Activated naive CD8-positive, alpha-beta T cell treated with anti-CD3 and anti-CD28 coated beads for 36 hours (primary cell): ENCODE data around the gene ANKRD6. TPM values are rescaled to one million over a fixed set of nuclear protein-coding genes. Genes with fewer than 3 reads are reported as not detected.

ENCODE experiments used
- DNase-seq: peaks from one replicate; pipeline ENCODE4 v3.0.0; 2021
- H3K27ac Mint-ChIP-seq: one replicate; pipeline ENCODE4 v1.8.0; 2022; ENCODE audit warnings: mild to moderate bottlenecking, moderate library complexity, mixed read lengths
- H3K27me3 Mint-ChIP-seq: one replicate; pipeline ENCODE4 v1.8.0; 2022; ENCODE audit warnings: mild to moderate bottlenecking, mixed read lengths
- H3K36me3 Mint-ChIP-seq: one replicate; pipeline ENCODE4 v1.8.0; 2021; ENCODE audit warnings: mild to moderate bottlenecking, mixed read lengths
- H3K4me1 Mint-ChIP-seq: one replicate; pipeline ENCODE4 v1.8.0; 2021; ENCODE audit warnings: mixed read lengths
- H3K4me3 Mint-ChIP-seq: one replicate; pipeline ENCODE4 v1.8.0; 2022; ENCODE audit warnings: mild to moderate bottlenecking, moderate library complexity, mixed read lengths
- H3K9me3 Mint-ChIP-seq: one replicate; pipeline ENCODE4 v1.8.0; 2022; ENCODE audit warnings: mixed read lengths
- total RNA-seq, 2 experiments: library from RNA; stranded (reverse); gene quantifications; one replicate each; pipeline ENCODE4 v1.2.3, GENCODE V29; 2021

Gene ANKRD6
- total RNA-seq, 2 experiments from 2014 or later, result 2.0 to 2.2 TPM

GRCh38 chr6:89530982-89531381, 98.0 kb downstream of the ANKRD6 start:
- DNase-seq, result no peak
- Mint-ChIP-seq H3K9me3 (no peaks in the 10 kb centered on the region), H3K27ac (no peak overlapping the region), H3K4me1 (no peaks in the 10 kb centered on the region), H3K4me3 (no peak overlapping the region), H3K27me3 (no peaks in the 10 kb centered on the region), H3K36me3 (no peaks in the 10 kb centered on the region)

DNA sequence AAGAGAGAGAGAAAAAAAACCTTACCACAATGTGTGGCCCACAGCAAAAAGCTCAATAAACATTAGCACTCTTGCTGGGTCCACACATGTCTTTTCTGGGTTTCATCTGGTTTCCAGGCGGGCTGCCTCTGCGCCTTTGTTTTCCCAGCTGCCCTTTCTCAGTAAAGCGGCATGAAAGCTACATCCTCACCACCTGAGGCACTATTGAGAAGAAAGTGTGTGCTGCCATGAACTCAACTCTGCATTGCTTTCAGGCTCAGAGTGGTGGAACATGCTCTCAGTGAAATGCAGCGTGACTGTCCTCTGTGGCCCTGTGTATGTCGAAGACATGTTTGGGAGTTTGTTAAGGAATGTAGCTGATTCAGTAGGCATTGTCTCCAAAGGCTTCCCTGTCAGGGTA, 103.3 kb downstream of the ANKRD6 start:
- no peaks in the 10 kb centered on the region for H3K36me3 Mint-ChIP-seq
- no peaks in the 10 kb centered on the region for H3K27me3 Mint-ChIP-seq
- no peaks in the 10 kb centered on the region for H3K4me1 Mint-ChIP-seq
- H3K9me3 Mint-ChIP-seq, result no peaks in the 10 kb centered on the region
- no peak overlapping the region for H3K4me3 Mint-ChIP-seq
- no peak overlapping the region for H3K27ac Mint-ChIP-seq
- no peak for DNase-seq

- Mint-ChIP-seq H3K9me3 (no peaks in the 10 kb centered on the region), H3K4me1 (no peaks in the 10 kb centered on the region), H3K4me3 (no peak overlapping the region), H3K27me3 (no peaks in the 10 kb centered on the region), H3K27ac (no peak overlapping the region), H3K36me3 (no peaks in the 10 kb centered on the region)
- DNase-seq, result no peak
Observed at GRCh38 chr6:89539779-89540178, 106.8 kb downstream of the ANKRD6 start.

DNA sequence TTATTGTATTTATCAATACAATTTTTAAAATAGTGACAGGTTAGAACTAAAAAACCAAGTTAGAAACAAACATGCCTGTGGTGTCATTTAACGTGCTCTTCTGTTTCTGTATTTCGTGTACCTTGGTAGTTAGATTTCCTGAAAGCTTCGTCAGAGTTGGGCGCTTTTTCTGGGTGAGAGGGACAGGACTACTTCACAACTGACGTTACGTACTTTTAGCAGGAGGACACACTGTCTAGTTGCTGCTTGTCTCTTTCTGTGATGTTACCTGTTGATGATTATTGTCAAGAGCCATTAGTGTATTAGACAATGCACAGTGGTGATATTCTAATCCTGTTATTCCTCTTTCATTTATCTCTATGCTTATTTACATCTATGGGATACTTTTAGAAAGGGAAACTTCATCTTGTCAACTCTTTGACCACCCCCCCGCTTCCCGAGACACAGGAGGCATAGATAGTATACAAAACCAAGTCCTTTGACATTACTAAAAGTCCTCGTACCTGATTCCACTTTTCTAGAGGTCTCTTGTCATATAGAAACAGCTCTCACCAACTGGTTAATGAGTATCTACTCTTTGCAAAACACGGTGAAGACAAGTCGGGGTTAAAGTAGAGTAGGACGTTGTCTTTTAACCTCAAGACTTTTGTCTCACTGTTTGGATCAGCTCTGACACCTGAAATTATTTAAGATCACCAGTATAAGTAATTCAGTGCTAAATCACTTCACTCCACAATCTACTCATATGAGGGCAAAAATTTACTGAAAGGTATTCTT, 109.3 kb downstream of the ANKRD6 start:
- Mint-ChIP-seq H3K27me3 (no peaks in the 10 kb centered on the region), H3K27ac (no peak overlapping the region), H3K9me3 (no peaks in the 10 kb centered on the region), H3K4me3 (no peak overlapping the region), H3K4me1 (no peaks in the 10 kb centered on the region), H3K36me3 (no peaks in the 10 kb centered on the region)
- no peak for DNase-seq

DNA sequence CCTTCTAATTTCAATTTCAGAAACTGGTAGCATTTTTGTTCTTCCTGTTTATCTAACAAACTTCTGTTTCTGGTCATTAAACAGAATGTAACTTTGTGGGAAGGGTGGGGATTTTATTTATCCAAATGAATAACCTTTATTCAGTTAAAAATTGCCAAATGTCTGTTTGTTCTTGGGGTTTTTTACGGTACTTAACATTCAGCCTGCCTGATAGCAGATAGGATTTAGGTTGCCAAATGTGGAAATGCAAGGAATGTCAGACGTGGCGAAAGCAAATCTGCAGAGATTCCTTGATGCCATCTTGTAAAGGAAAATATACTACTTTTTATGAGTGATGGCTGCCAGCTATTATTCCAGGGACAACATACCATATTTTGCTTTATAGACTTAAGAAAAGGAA, 109.9 kb downstream of the ANKRD6 start:
- no peaks in the 10 kb centered on the region for H3K4me1 Mint-ChIP-seq
- H3K36me3 Mint-ChIP-seq, result no peaks in the 10 kb centered on the region
- no peak for DNase-seq
- no peaks in the 10 kb centered on the region for H3K27me3 Mint-ChIP-seq
- H3K9me3 Mint-ChIP-seq, result no peaks in the 10 kb centered on the region
- no peak overlapping the region for H3K27ac Mint-ChIP-seq
- no peak overlapping the region for H3K4me3 Mint-ChIP-seq

- no peak for DNase-seq
- peaks cover 6% of the 10 kb centered on the region for H3K27me3 Mint-ChIP-seq
- no peaks in the 10 kb centered on the region for H3K9me3 Mint-ChIP-seq
- H3K27ac Mint-ChIP-seq, result no peak overlapping the region
- H3K4me3 Mint-ChIP-seq, result no peak overlapping the region
- H3K36me3 Mint-ChIP-seq, result no peaks in the 10 kb centered on the region
- H3K4me1 Mint-ChIP-seq, result no peaks in the 10 kb centered on the region
Observed at GRCh38 chr6:89547281-89547680, 114.3 kb downstream of the ANKRD6 start.

GRCh38 chr6:89553431-89553830, 120.5 kb downstream of the ANKRD6 start:
- no peak overlapping the region for H3K27ac Mint-ChIP-seq

GRCh38 chr6:89554106-89554505, 121.2 kb downstream of the ANKRD6 start:
- Mint-ChIP-seq H3K27me3 (no peaks in the 10 kb centered on the region), H3K4me1 (no peaks in the 10 kb centered on the region), H3K36me3 (peaks cover 3% of the 10 kb centered on the region), H3K27ac (no peak overlapping the region), H3K9me3 (peaks cover 6% of the 10 kb centered on the region), H3K4me3 (no peak overlapping the region)
- DNase-seq, result no peak

More at GRCh38 chr6:89553431-89553830, 120.5 kb downstream of the ANKRD6 start:
- H3K9me3 Mint-ChIP-seq, result peaks cover 6% of the 10 kb centered on the region
- H3K36me3 Mint-ChIP-seq, result peaks cover 3% of the 10 kb centered on the region
- no peak for DNase-seq
- no peak overlapping the region for H3K4me3 Mint-ChIP-seq
- H3K4me1 Mint-ChIP-seq, result no peaks in the 10 kb centered on the region
- peaks cover 1% of the 10 kb centered on the region for H3K27me3 Mint-ChIP-seq

- no peak for DNase-seq
- H3K4me3 Mint-ChIP-seq, result no peak overlapping the region
- peaks cover 6% of the 10 kb centered on the region for H3K9me3 Mint-ChIP-seq
- H3K36me3 Mint-ChIP-seq, result peaks cover 3% of the 10 kb centered on the region
- H3K4me1 Mint-ChIP-seq, result no peaks in the 10 kb centered on the region
- no peak overlapping the region for H3K27ac Mint-ChIP-seq
- no peaks in the 10 kb centered on the region for H3K27me3 Mint-ChIP-seq
Observed at GRCh38 chr6:89555031-89555430, 122.1 kb downstream of the ANKRD6 start.

GRCh38 chr6:89555806-89556205, 122.9 kb downstream of the ANKRD6 start:
- H3K27ac Mint-ChIP-seq, result no peak overlapping the region
- peaks cover 6% of the 10 kb centered on the region for H3K9me3 Mint-ChIP-seq
- H3K27me3 Mint-ChIP-seq, result no peaks in the 10 kb centered on the region
- H3K4me3 Mint-ChIP-seq, result no peak overlapping the region
- peaks cover 3% of the 10 kb centered on the region for H3K36me3 Mint-ChIP-seq
- H3K4me1 Mint-ChIP-seq, result no peaks in the 10 kb centered on the region
- DNase-seq, result no peak

- Mint-ChIP-seq H3K27me3 (no peaks in the 10 kb centered on the region), H3K36me3 (peaks cover 3% of the 10 kb centered on the region)
- no peak for DNase-seq
Observed at GRCh38 chr6:89559487-89559886, 126.5 kb downstream of the ANKRD6 start.

DNA sequence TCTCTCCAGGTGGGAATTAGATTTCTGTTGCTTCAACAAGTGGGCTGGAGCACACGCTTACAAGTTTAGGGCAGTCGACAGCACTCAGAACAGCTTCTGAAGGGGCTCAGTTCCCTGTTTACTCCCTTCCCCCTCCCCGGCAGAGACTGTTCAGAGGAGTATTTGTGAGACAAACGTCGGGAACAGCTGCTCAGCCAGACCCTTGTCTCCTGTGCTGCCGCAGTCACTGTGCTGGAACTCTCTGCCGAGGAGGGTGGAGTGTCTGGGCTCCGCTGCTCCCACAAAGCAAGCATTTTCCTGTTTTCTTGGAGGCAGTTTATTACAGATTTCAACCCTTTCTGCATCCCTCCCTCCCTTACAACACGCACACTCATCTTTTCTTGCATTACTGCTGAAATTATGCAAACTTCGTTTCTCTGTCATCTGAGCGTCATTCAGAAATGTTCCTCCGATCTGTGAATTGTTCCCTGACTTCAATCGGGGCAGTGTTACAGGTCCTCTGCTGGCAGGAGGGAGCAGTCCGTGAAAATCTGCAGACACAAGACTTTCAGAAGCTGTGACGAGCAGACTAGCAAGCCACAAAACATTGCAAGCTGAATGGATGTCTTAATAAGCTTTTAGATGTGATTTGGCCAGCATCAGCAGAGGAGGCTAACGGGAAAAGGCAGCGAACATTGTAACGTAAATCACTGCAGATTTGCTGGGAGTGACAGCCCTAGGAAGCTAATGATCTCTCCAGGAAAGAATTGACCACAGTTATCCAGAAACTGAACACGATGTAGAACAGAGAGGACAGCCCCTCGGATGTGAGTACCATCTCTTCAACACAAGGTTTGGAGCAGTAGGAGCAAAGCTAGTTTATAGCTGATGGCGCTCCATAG, 129.4 kb downstream of the ANKRD6 start:
- peaks cover under 1% of the 10 kb centered on the region for H3K9me3 Mint-ChIP-seq
- no peak overlapping the region for H3K4me3 Mint-ChIP-seq
- H3K36me3 Mint-ChIP-seq, result peaks cover under 1% of the 10 kb centered on the region
- DNase-seq, result no peak
- H3K27ac Mint-ChIP-seq, result no peak overlapping the region
- H3K4me1 Mint-ChIP-seq, result no peaks in the 10 kb centered on the region
- H3K27me3 Mint-ChIP-seq, result no peaks in the 10 kb centered on the region

More at GRCh38 chr6:89559487-89559886, 126.5 kb downstream of the ANKRD6 start:
- H3K9me3 Mint-ChIP-seq, result peaks cover 6% of the 10 kb centered on the region
- no peaks in the 10 kb centered on the region for H3K4me1 Mint-ChIP-seq
- H3K27ac Mint-ChIP-seq, result no peak overlapping the region
- H3K4me3 Mint-ChIP-seq, result no peak overlapping the region

DNA sequence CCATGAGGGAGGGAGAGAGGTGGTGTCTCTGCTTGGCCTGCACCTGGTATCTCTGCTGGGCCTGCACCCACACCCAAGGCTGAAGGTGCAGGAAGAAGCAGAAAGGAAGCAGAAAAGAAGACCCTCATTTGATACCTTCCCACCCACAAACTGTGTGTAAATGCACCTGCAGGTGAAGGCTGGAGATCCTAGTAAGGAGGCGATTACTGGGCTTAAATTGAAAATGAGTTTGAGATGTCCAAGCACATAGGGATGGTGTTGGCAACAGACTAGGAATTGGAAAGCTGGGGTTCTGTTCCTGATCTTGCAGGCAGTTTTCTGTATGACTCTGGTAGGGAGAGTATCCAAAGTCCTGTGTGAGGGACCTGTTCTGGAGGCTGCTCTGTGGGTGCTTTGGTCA, 130.9 kb downstream of the ANKRD6 start:
- no peaks in the 10 kb centered on the region for H3K36me3 Mint-ChIP-seq
- H3K4me1 Mint-ChIP-seq, result no peaks in the 10 kb centered on the region
- no peaks in the 10 kb centered on the region for H3K9me3 Mint-ChIP-seq
- no peak for DNase-seq
- no peaks in the 10 kb centered on the region for H3K27me3 Mint-ChIP-seq
- no peak overlapping the region for H3K27ac Mint-ChIP-seq
- no peak overlapping the region for H3K4me3 Mint-ChIP-seq

GRCh38 chr6:89564752-89565427, 131.9 kb downstream of the ANKRD6 start:
- no peak overlapping the region for H3K4me3 Mint-ChIP-seq
- H3K36me3 Mint-ChIP-seq, result no peaks in the 10 kb centered on the region
- H3K9me3 Mint-ChIP-seq, result no peaks in the 10 kb centered on the region
- no peaks in the 10 kb centered on the region for H3K27me3 Mint-ChIP-seq
- H3K27ac Mint-ChIP-seq, result no peak overlapping the region
- DNase-seq, result no peak
- no peaks in the 10 kb centered on the region for H3K4me1 Mint-ChIP-seq
